WTC11 (cell line): ENCODE measurements around the gene ALKBH2. TPM values are rescaled to one million over a fixed set of nuclear protein-coding genes. Genes with fewer than 3 reads are reported as not detected.

Source experiments
- ATAC-seq: fragments of 200-7000 bp; cut with Tn5 transposase; 2 replicates; pipeline ENCODE4 v1.10.0; 2021; ENCODE audit warnings: mild to moderate bottlenecking, moderate library complexity
- CTCF ChIA-PET: fragments of 300-600 bp; sonication (Branson Sonifier 250); formaldehyde crosslinking; loops from one replicate; lab custom pipeline; 2021; ENCODE audit warnings: antibody characterized with exemption; lab: Charles Lee
- POLR2A ChIA-PET: fragments of 350-600 bp; sonication (Branson Sonifier 250); formaldehyde crosslinking; loops from one replicate; lab custom pipeline; 2021; ENCODE audit warnings: antibody characterized with exemption; lab: Charles Lee
- DNase-seq: peaks from one replicate; pipeline ENCODE4 v3.0.0; 2021; ENCODE audit warnings: low spot score
- H3K27ac Mint-ChIP-seq: 2 replicates; pipeline ENCODE4 v1.8.0; 2021; ENCODE audit warnings: mixed read lengths
- H3K27me3 Mint-ChIP-seq: 2 replicates; pipeline ENCODE4 v1.8.0; 2021; ENCODE audit warnings: low read depth, mild to moderate bottlenecking, moderate library complexity, mixed read lengths
- H3K36me3 Mint-ChIP-seq: 2 replicates; pipeline ENCODE4 v1.8.0; 2021; ENCODE audit warnings: mixed read lengths
- H3K4me1 Mint-ChIP-seq: 2 replicates; pipeline ENCODE4 v1.8.0; 2022; ENCODE audit warnings: mixed read lengths
- H3K4me3 Mint-ChIP-seq: 2 replicates; pipeline ENCODE4 v1.8.0; 2021; ENCODE audit warnings: mild to moderate bottlenecking, moderate library complexity, mixed read lengths
- H3K9me3 Mint-ChIP-seq: 2 replicates; pipeline ENCODE4 v1.8.0; 2021; ENCODE audit warnings: mixed read lengths
- CDX4 ChIP-seq: fragments of 250-450 bp; sonication (Bioruptor Pico); IDR thresholded peaks from 2 replicates; pipeline ENCODE4 v1.9.0; 2021; ENCODE audit warnings: moderate library complexity, mild to moderate bottlenecking, inconsistent platforms, borderline replicate concordance
- CREM ChIP-seq: sonication (generic); formaldehyde crosslinking; IDR thresholded peaks from 2 replicates; pipeline ENCODE4 v1.8.1; 2022; ENCODE audit warnings: mild to moderate bottlenecking, missing genetic modification reagents, moderate library complexity
- CTCF ChIP-seq: fragments of 200-600 bp; IDR thresholded peaks from 2 replicates; pipeline ENCODE4 v1.8.0; 2022; ENCODE audit warnings: antibody characterized with exemption
- E2F5 ChIP-seq: sonication (generic); formaldehyde crosslinking; IDR thresholded peaks from 2 replicates; pipeline ENCODE4 v1.8.1; 2022; ENCODE audit warnings: mild to moderate bottlenecking, moderate library complexity, missing genetic modification reagents
- EMX1 ChIP-seq: fragments of 250-450 bp; sonication (Bioruptor Pico); IDR thresholded peaks from 2 replicates; pipeline ENCODE4 v1.8.0; 2021; ENCODE audit warnings: mild to moderate bottlenecking
- FOXJ3 ChIP-seq: sonication (generic); formaldehyde crosslinking; IDR thresholded peaks from 2 replicates; pipeline ENCODE4 v1.9.0; 2021; ENCODE audit warnings: missing genetic modification reagents, mild to moderate bottlenecking, borderline replicate concordance
- FOXK1 ChIP-seq: sonication (generic); formaldehyde crosslinking; IDR thresholded peaks from 2 replicates; pipeline ENCODE4 v1.8.0; 2022; ENCODE audit warnings: mild to moderate bottlenecking, moderate library complexity, missing genetic modification reagents
- GABPB1 ChIP-seq: sonication (generic); formaldehyde crosslinking; IDR thresholded peaks from 2 replicates; pipeline ENCODE4 v1.8.1; 2023; ENCODE audit warnings: mild to moderate bottlenecking, missing genetic modification reagents
- HMGXB4 ChIP-seq: sonication (generic); formaldehyde crosslinking; IDR thresholded peaks from 2 replicates; pipeline ENCODE4 v1.8.1; 2023; ENCODE audit warnings: mild to moderate bottlenecking, moderate library complexity, missing genetic modification reagents
- IRF1 ChIP-seq: sonication (generic); formaldehyde crosslinking; IDR thresholded peaks from 2 replicates; pipeline ENCODE4 v1.8.0; 2023; ENCODE audit warnings: missing genetic modification reagents
- JUN ChIP-seq: sonication (generic); formaldehyde crosslinking; IDR thresholded peaks from 2 replicates; pipeline ENCODE4 v1.8.0; 2023; ENCODE audit warnings: mild to moderate bottlenecking, missing genetic modification reagents
- MAX ChIP-seq: sonication (generic); formaldehyde crosslinking; IDR thresholded peaks from 2 replicates; pipeline ENCODE4 v1.8.0; 2022; ENCODE audit warnings: mild to moderate bottlenecking, missing genetic modification reagents
- MYBL2 ChIP-seq: sonication (generic); formaldehyde crosslinking; IDR thresholded peaks from 2 replicates; pipeline ENCODE4 v1.8.1; 2023; ENCODE audit warnings: mild to moderate bottlenecking, moderate library complexity, missing genetic modification reagents
- NR1H2 ChIP-seq: sonication (generic); formaldehyde crosslinking; IDR thresholded peaks from 2 replicates; pipeline ENCODE4 v1.9.0; 2021; ENCODE audit warnings: mild to moderate bottlenecking, moderate library complexity, missing genetic modification reagents
- SMAD3 ChIP-seq: sonication (generic); formaldehyde crosslinking; IDR thresholded peaks from 2 replicates; pipeline ENCODE4 v1.8.0; 2022; ENCODE audit warnings: missing genetic modification reagents, mild to moderate bottlenecking, borderline replicate concordance
- SMAD4 ChIP-seq: sonication (generic); formaldehyde crosslinking; IDR thresholded peaks from 2 replicates; pipeline ENCODE4 v1.8.0; 2022; ENCODE audit warnings: mild to moderate bottlenecking, missing genetic modification reagents
- SOX15 ChIP-seq: fragments of 250-450 bp; sonication (Bioruptor Pico); IDR thresholded peaks from 2 replicates; pipeline ENCODE4 v1.9.0; 2021; ENCODE audit warnings: mild to moderate bottlenecking
- TP53 ChIP-seq: sonication (generic); formaldehyde crosslinking; IDR thresholded peaks from 2 replicates; pipeline ENCODE4 v1.8.1; 2023; ENCODE audit warnings: mild to moderate bottlenecking, missing genetic modification reagents
- ZNF121 ChIP-seq: sonication (generic); formaldehyde crosslinking; IDR thresholded peaks from 2 replicates; pipeline ENCODE4 v1.8.0; 2023; ENCODE audit warnings: missing genetic modification reagents
- ZNF232 ChIP-seq: sonication (generic); formaldehyde crosslinking; IDR thresholded peaks from 2 replicates; pipeline ENCODE4 v1.8.0; 2022; ENCODE audit warnings: mild to moderate bottlenecking, missing genetic modification reagents
- ZNF423 ChIP-seq: fragments of 250-450 bp; sonication (Bioruptor Pico); IDR thresholded peaks from 2 replicates; pipeline ENCODE4 v2.1.2; 2022; ENCODE audit warnings: mild to moderate bottlenecking, moderate library complexity
- ZNF512 ChIP-seq: sonication (generic); formaldehyde crosslinking; IDR thresholded peaks from 2 replicates; pipeline ENCODE4 v1.8.1; 2022; ENCODE audit warnings: missing genetic modification reagents, borderline replicate concordance
- ZSCAN18 ChIP-seq: fragments of 250-450 bp; sonication (Bioruptor Pico); IDR thresholded peaks from 2 replicates; pipeline ENCODE4 v2.1.2; 2022; ENCODE audit warnings: mild to moderate bottlenecking, moderate library complexity
- total RNA-seq: library from RNA; stranded (reverse); gene quantifications from 3 replicates; pipeline ENCODE4 v1.2.3, GENCODE V29; 2021

The ALKBH2 gene
- total RNA-seq, 1 experiment from 2014 or later: 15.2 TPM

- no peak for TF ChIP-seq ZSCAN18 (CRISPR knock-in tag)
- TF ChIP-seq MYBL2 (CRISPR knock-in tag): no peak
- TF ChIP-seq CREM: no peak
- TF ChIP-seq SMAD4 (CRISPR knock-in tag): no peak
- TF ChIP-seq NR1H2: no peak
- no peak for TF ChIP-seq FOXJ3
- TF ChIP-seq FOXK1 (CRISPR knock-in tag): no peak
- TF ChIP-seq CTCF: no peak
- no peak for TF ChIP-seq HMGXB4 (CRISPR knock-in tag)
- TF ChIP-seq EMX1 (CRISPR knock-in tag): no peak
- no peak for TF ChIP-seq SOX15
- TF ChIP-seq ZNF512 (CRISPR knock-in tag): no peak
Measured at GRCh38 chr12:109124878-109125648, 31.8 kb upstream of the ALKBH2 start (continued).

GRCh38 chr12:109121346-109121880, 28.1 kb upstream of the ALKBH2 start:
- DNase-seq: no peak
- H3K36me3 Mint-ChIP-seq: no peaks in the 10 kb centered on the region

More at GRCh38 chr12:109121346-109121880, 28.1 kb upstream of the ALKBH2 start:
- ChIA-PET CTCF (interaction anchor here (1.7 kb wide), 1 partner anchor 10 kb away, joined by 9 read pairs; no protein-coding TSS in a partner anchor), POLR2A (no interaction called here)
- TF ChIP-seq IRF1 (CRISPR knock-in tag): no peak
- no peak for TF ChIP-seq GABPB1 (CRISPR knock-in tag)
- TF ChIP-seq ZNF121: no peak
- no peak for TF ChIP-seq ZNF232 (CRISPR knock-in tag)
- no peak for TF ChIP-seq SMAD3 (CRISPR knock-in tag)
- no peak for TF ChIP-seq TP53 (CRISPR knock-in tag)
- TF ChIP-seq E2F5 (CRISPR knock-in tag): no peak
- no peak for TF ChIP-seq EMX1 (CRISPR knock-in tag)
- no peak for TF ChIP-seq CDX4 (CRISPR knock-in tag)
- no peak for TF ChIP-seq JUN (CRISPR knock-in tag)
- TF ChIP-seq ZNF423 (CRISPR knock-in tag): no peak
- no peak for TF ChIP-seq MAX (CRISPR knock-in tag)
- Mint-ChIP-seq H3K9me3 (no peaks in the 10 kb centered on the region), H3K27ac (no peak overlapping the region), H3K27me3 (no peaks in the 10 kb centered on the region; the same call in 1 of the 2 replicates), H3K4me1 (peaks cover 13% of the 10 kb centered on the region), H3K4me3 (no peak overlapping the region)
- no peak for ATAC-seq
